ENCODE measurements around the gene EFNA5. TPM values are rescaled to one million over a fixed set of nuclear protein-coding genes. Genes with fewer than 3 reads are reported as not detected.

Gene EFNA5
- total RNA-seq, 1 donor from 2014 or later, result 38.9 TPM

- Mint-ChIP-seq H3K4me3 (ENCODE audit: unreplicated experiment) (no peak overlapping the region), H3K27ac (ENCODE audit: unreplicated experiment) (peak overlapping the region; percentile 77)
- no peak for DNase-seq (ENCODE audit: low spot score)
Measured at GRCh38 chr5:107469064-107469463, 201.7 kb downstream of the EFNA5 start.

GRCh38 chr5:107468276-107468675 is 202.5 kb downstream of the EFNA5 start:
- Mint-ChIP-seq H3K9me3 (ENCODE audit: low read depth) (no peaks in the 10 kb centered on the region), H3K4me1 (ENCODE audit: low read depth) (peaks cover 54% of the 10 kb centered on the region), H3K27me3 (ENCODE audit: low read depth) (no peaks in the 10 kb centered on the region), H3K36me3 (ENCODE audit: low read depth) (no peaks in the 10 kb centered on the region), H3K27ac (ENCODE audit: unreplicated experiment) (no peak overlapping the region), H3K4me3 (ENCODE audit: unreplicated experiment) (no peak overlapping the region)
- no peak for DNase-seq (ENCODE audit: low spot score)
- no peak for TF ChIP-seq CTCF (IDR thresholded peaks at IDR 0.05)

More at GRCh38 chr5:107469064-107469463, 201.7 kb downstream of the EFNA5 start:
- Mint-ChIP-seq H3K4me1 (ENCODE audit: low read depth) (peaks cover 49% of the 10 kb centered on the region), H3K27me3 (ENCODE audit: low read depth) (no peaks in the 10 kb centered on the region), H3K36me3 (ENCODE audit: low read depth) (no peaks in the 10 kb centered on the region), H3K9me3 (ENCODE audit: low read depth) (no peaks in the 10 kb centered on the region)
- no peak for TF ChIP-seq CTCF (IDR thresholded peaks at IDR 0.05)

GRCh38 chr5:107467137-107467932 is 203.4 kb downstream of the EFNA5 start:
- Mint-ChIP-seq H3K4me3 (ENCODE audit: unreplicated experiment) (no peak overlapping the region), H3K9me3 (ENCODE audit: low read depth) (no peaks in the 10 kb centered on the region), H3K27me3 (ENCODE audit: low read depth) (no peaks in the 10 kb centered on the region), H3K27ac (ENCODE audit: unreplicated experiment) (no peak overlapping the region), H3K4me1 (ENCODE audit: low read depth) (peaks cover 54% of the 10 kb centered on the region), H3K36me3 (ENCODE audit: low read depth) (no peaks in the 10 kb centered on the region)
- TF ChIP-seq CTCF (IDR thresholded peaks at IDR 0.05), result no peak
- DNase-seq (ENCODE audit: low spot score), result no peak

GRCh38 chr5:107466233-107466769 is 204.4 kb downstream of the EFNA5 start:
- Mint-ChIP-seq H3K9me3 (ENCODE audit: low read depth) (no peaks in the 10 kb centered on the region), H3K27me3 (ENCODE audit: low read depth) (no peaks in the 10 kb centered on the region), H3K27ac (ENCODE audit: unreplicated experiment) (peak overlapping the region; percentile 54), H3K4me1 (ENCODE audit: low read depth) (peaks cover 61% of the 10 kb centered on the region), H3K36me3 (ENCODE audit: low read depth) (no peaks in the 10 kb centered on the region), H3K4me3 (ENCODE audit: unreplicated experiment) (no peak overlapping the region)
- no peak for DNase-seq (ENCODE audit: low spot score)
- TF ChIP-seq CTCF (IDR thresholded peaks at IDR 0.05), result no peak

- H3K36me3 Mint-ChIP-seq (ENCODE audit: low read depth), result no peaks in the 10 kb centered on the region
- no peak for TF ChIP-seq CTCF (IDR thresholded peaks at IDR 0.05)
- no peak overlapping the region for H3K4me3 Mint-ChIP-seq (ENCODE audit: unreplicated experiment)
- no peaks in the 10 kb centered on the region for H3K27me3 Mint-ChIP-seq (ENCODE audit: low read depth)
- H3K9me3 Mint-ChIP-seq (ENCODE audit: low read depth), result no peaks in the 10 kb centered on the region
- H3K27ac Mint-ChIP-seq (ENCODE audit: unreplicated experiment), result peak overlapping the region; percentile 13
- peaks cover 63% of the 10 kb centered on the region for H3K4me1 Mint-ChIP-seq (ENCODE audit: low read depth)
- no peak for DNase-seq (ENCODE audit: low spot score)
Measured at GRCh38 chr5:107464876-107465275, 205.9 kb downstream of the EFNA5 start.
